Fibroblast of skin of scalp (primary cell): Measurements from ENCODE around the gene KDM4C.
"Not testable (repeated sequence)": the region's sequence is repeated elsewhere in the genome, so short reads cannot be mapped to it uniquely, and the experiment has no call there.

Experiments
- DNase-seq: peaks from one replicate; pipeline ENCODE4 v3.0.0-alpha.2; 2013

KDM4C gene

GRCh38 chr9:6984941-6985578 lies 227.3 kb downstream of the KDM4C start:
- no peak for DNase-seq

GRCh38 chr9:6986141-6986815 lies 228.5 kb downstream of the KDM4C start:
- no peak for DNase-seq

- no peak for DNase-seq
Measured at GRCh38 chr9:6987381-6987780, 229.6 kb downstream of the KDM4C start.

GRCh38 chr9:6991418-6991817 lies 233.6 kb downstream of the KDM4C start:
- DNase-seq = no peak

GRCh38 chr9:6996061-6996854 lies 238.5 kb downstream of the KDM4C start:
- DNase-seq = no peak

GRCh38 chr9:6997330-6997729 lies 239.6 kb downstream of the KDM4C start:
- no peak for DNase-seq

- no peak for DNase-seq
Measured at GRCh38 chr9:6999794-7000193, 242.0 kb downstream of the KDM4C start.

- DNase-seq = peak; percentile 3
Measured at GRCh38 chr9:7001571-7001970, 243.8 kb downstream of the KDM4C start.

- no peak for DNase-seq
Measured at GRCh38 chr9:7003861-7004260, 246.1 kb downstream of the KDM4C start.

- no peak for DNase-seq
Measured at GRCh38 chr9:7006417-7006816, 248.6 kb downstream of the KDM4C start.

GRCh38 chr9:7008411-7008810 lies 250.6 kb downstream of the KDM4C start:
- no peak for DNase-seq

- no peak for DNase-seq
Measured at GRCh38 chr9:7009065-7009464, 251.3 kb downstream of the KDM4C start.

- DNase-seq = no peak
Measured at GRCh38 chr9:7011395-7012067, 253.8 kb downstream of the KDM4C start.

GRCh38 chr9:7027996-7028395 lies 270.2 kb downstream of the KDM4C start:
- DNase-seq = no peak

GRCh38 chr9:7028591-7028990 lies 270.8 kb downstream of the KDM4C start:
- DNase-seq = no peak

- DNase-seq = not testable (repeated sequence)
Measured at GRCh38 chr9:7030943-7031342, 273.2 kb downstream of the KDM4C start.

- DNase-seq = no peak
Measured at GRCh38 chr9:7033076-7034045, 275.6 kb downstream of the KDM4C start.

GRCh38 chr9:7037176-7037575 lies 279.4 kb downstream of the KDM4C start:
- DNase-seq = no peak

- DNase-seq = no peak
Measured at GRCh38 chr9:7042124-7042523, 284.4 kb downstream of the KDM4C start.

GRCh38 chr9:7045361-7045760 lies 287.6 kb downstream of the KDM4C start:
- no peak for DNase-seq

- no peak for DNase-seq
Measured at GRCh38 chr9:7051711-7052110, 293.9 kb downstream of the KDM4C start.

GRCh38 chr9:7053903-7054302 lies 296.1 kb downstream of the KDM4C start:
- DNase-seq = no peak
